Mammary epithelial cell (primary cell): ENCODE results near the gene CNKSR3.

ENCODE experiments used
- EZH2 ChIP-seq: IDR thresholded peaks from 2 replicates; pipeline ENCODE4 v1.6.1; 2012; ENCODE audit warnings: low read length, inconsistent platforms, borderline replicate concordance
- TF ChIP-seq, protein P1 (sequence below), 2 donors: IDR thresholded peaks in 1 of 2; conservative IDR thresholded peaks in 1 of 2; 2 replicates each; pipeline ENCODE4 v1.5.1; 2011 to 2012; ENCODE audit warnings: inconsistent platforms in 2 of 2, low read length in 2 of 2, mild to moderate bottlenecking in 2 of 2, control low read depth in 1 of 2, low read depth in 1 of 2; ENCODE audit not compliant: insufficient read depth in 1 of 2; ENCODE audit errors: extremely low read depth in 1 of 2

DNA sequence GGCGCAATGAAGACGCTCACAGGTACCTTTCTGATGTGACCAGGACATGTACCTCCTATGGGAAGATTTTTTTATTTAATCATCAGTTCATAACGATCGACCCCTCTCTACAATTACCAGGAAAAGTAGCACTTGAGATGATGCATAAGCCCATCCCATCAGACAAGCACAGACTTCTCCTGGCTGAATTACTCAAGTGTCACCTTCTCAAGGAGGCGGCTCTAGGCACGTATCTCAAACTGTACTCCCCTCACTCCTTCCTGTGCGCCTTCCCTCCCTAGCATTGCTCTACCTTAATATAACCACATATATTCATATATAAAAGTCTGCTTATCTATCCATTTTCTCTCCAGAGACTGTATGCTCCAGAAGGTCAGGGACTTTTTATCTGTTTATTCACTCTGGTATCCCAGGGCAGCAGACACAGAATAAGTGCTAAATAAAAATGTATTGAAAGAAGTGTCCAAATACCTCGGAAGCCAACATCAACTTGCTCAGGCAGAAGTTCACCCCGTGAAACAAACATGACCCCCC lies 71.5 kb downstream of the CNKSR3 start:
- TF ChIP-seq, protein P1, sequence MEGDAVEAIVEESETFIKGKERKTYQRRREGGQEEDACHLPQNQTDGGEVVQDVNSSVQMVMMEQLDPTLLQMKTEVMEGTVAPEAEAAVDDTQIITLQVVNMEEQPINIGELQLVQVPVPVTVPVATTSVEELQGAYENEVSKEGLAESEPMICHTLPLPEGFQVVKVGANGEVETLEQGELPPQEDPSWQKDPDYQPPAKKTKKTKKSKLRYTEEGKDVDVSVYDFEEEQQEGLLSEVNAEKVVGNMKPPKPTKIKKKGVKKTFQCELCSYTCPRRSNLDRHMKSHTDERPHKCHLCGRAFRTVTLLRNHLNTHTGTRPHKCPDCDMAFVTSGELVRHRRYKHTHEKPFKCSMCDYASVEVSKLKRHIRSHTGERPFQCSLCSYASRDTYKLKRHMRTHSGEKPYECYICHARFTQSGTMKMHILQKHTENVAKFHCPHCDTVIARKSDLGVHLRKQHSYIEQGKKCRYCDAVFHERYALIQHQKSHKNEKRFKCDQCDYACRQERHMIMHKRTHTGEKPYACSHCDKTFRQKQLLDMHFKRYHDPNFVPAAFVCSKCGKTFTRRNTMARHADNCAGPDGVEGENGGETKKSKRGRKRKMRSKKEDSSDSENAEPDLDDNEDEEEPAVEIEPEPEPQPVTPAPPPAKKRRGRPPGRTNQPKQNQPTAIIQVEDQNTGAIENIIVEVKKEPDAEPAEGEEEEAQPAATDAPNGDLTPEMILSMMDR (conservative IDR thresholded peaks at IDR 0.05 in 1 of 2, IDR thresholded peaks at IDR 0.05 in 1 of 2; ENCODE audit: extremely low read depth in 1 of 2, insufficient read depth in 1 of 2, low read depth in 1 of 2, low read length in 2 of 2) = no peak
- no peak for TF ChIP-seq EZH2
